Left ventricle myocardium inferior (tissue), 1 donor: ENCODE measurements around the gene SUMO3. TPM values are rescaled to one million over a fixed set of nuclear protein-coding genes. Genes with fewer than 3 reads are reported as not detected.

Experiments used
- DNase-seq: peaks from one replicate; pipeline ENCODE4 v3.0.0-alpha.2; 2020
- H3K27ac ChIP-seq: fragments of 200-600 bp; replicated peaks from 2 replicates; pipeline ENCODE4 v1.8.0; 2021
- H3K27me3 ChIP-seq: fragments of 200-600 bp; 2 replicates; pipeline ENCODE4 v1.8.0; 2021; ENCODE audit warnings: low read depth
- H3K36me3 ChIP-seq: fragments of 200-600 bp; 2 replicates; pipeline ENCODE4 v1.8.0; 2021
- H3K4me1 ChIP-seq: fragments of 200-600 bp; 2 replicates; pipeline ENCODE4 v1.8.0; 2021
- H3K4me3 ChIP-seq: fragments of 200-600 bp; 2 replicates; pipeline ENCODE4 v1.8.0; 2021; ENCODE audit warnings: mild to moderate bottlenecking, moderate library complexity
- H3K9me3 ChIP-seq: fragments of 200-600 bp; replicated peaks from 2 replicates; pipeline ENCODE4 v1.8.0; 2021
- CTCF ChIP-seq: fragments of 200-600 bp; IDR thresholded peaks from 2 replicates; pipeline ENCODE4 v1.8.0; 2021; ENCODE audit warnings: antibody characterized with exemption, mild to moderate bottlenecking, borderline replicate concordance
- intact Hi-C: fragments of 100-400 bp; cut with micrococcal nuclease; formaldehyde crosslinking; loops from one replicate; pipeline ENCODE4 v1.11.0; 2022
- total RNA-seq: library from RNA; stranded (reverse); fragmentation: NEBNext Ultra II Directional; extraction: Animal tissue kit (Norgen Biotek cat#: 25700); gene quantifications from one replicate; pipeline ENCODE4 v1.2.1, GENCODE V29; 2021
- donor health status: DM: no; HTN: yes; CAD: no; lungs with severe emphysema.

The SUMO3 gene
- total RNA-seq, 1 donor from 2014 or later = 75.5 TPM

DNA sequence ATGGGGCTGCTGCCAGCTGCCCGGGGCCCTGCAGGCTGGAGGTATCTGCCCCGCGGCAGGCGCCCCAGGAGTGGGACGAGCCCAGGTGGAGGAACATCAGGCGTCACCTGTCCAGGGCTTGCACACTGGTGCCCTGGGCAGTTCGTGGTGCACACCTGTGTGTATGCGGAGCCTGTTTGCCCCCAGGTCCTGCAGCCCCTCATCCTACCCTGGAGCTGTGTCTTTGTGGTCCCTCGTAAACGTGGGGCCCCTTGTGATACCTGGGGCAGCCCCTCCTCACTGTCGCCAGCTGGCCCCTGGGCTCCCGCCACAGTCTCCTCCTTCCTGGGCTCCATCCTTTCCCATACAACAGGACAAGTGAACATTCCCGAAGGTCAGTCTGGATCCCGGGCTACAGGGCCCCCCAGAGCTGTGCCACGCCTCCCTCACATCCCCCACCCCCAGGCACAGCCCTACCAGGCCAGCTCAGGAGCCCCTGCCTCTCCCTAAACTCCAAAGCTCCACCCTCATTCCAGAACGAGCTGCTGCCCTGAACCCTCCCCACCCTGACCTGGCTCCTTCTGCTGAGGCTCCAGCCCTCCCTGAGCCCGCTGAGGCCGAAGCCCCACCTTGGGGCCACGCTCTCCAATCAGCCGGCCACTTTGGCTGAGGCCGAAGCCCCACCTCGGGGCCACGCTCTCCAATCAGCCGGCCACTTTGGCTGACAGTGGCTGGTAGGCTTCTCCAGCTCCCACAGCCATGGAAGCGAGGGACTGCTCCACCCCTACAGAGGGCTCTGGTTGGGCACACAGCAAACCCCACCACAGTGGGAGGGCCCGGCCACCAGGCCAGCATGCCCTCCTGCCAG is 58.9 kb downstream of the SUMO3 start:
- Histone ChIP-seq H3K27me3 (no peaks in the 10 kb centered on the region), H3K27ac (no peak overlapping the region), H3K4me3 (no peak overlapping the region), H3K9me3 (peaks cover 13% of the 10 kb centered on the region), H3K36me3 (no peaks in the 10 kb centered on the region), H3K4me1 (peaks cover 6% of the 10 kb centered on the region)
- DNase-seq = no peak
- TF ChIP-seq CTCF = no peak
- intact Hi-C loops = no loop called here

DNA sequence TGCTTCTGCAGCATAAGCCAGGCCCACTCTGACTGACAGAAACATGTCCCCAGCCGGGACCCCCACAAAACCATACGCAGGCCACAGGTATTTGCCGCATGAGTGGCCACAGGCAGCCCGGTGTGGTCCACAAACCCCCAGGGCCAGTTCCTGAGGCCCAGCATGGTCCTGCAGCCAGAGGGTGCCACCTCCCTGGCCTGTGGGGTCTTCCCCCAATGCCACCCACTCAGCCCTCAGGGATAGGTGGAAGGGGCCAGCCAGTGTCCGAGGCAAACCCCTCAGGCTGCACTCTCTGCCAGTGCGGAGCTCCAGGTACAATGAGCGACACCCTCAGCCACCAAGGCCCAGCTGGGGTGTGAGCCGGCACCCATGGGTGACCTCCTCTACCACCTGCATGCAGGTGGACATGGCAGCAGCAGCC is 59.7 kb downstream of the SUMO3 start:
- no peaks in the 10 kb centered on the region for H3K36me3 ChIP-seq
- no peaks in the 10 kb centered on the region for H3K27me3 ChIP-seq
- no peak overlapping the region for H3K4me3 ChIP-seq
- H3K4me1 ChIP-seq = peaks cover 7% of the 10 kb centered on the region
- no peak overlapping the region for H3K27ac ChIP-seq
- no peak for TF ChIP-seq CTCF
- no peak for DNase-seq
- intact Hi-C loops = no loop called here
- peaks cover 16% of the 10 kb centered on the region for H3K9me3 ChIP-seq

DNA sequence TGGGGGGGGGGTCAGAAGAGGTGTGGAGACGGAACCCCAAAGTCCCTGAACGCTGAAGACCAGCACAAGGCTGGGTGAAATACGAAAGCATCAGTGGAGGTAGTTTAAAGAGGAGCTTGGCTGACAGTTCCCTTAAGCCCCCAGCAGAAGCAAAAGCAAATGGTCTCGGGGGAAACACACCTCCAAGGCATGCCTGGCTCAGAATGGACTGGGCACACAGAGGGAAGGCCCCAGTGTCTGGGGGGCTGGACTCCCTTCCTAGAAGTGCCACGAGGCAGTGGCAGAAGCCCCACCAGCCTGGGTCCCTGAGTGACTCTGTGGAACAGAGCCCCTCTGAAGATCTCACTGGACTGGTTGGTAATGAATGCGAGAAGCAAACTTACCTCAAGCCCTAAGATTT is 60.1 kb downstream of the SUMO3 start:
- peaks cover 11% of the 10 kb centered on the region for H3K4me1 ChIP-seq
- no peak overlapping the region for H3K27ac ChIP-seq
- intact Hi-C loops = no loop called here
- TF ChIP-seq CTCF = no peak
- peaks cover 16% of the 10 kb centered on the region for H3K9me3 ChIP-seq
- H3K27me3 ChIP-seq = no peaks in the 10 kb centered on the region
- DNase-seq = no peak
- H3K4me3 ChIP-seq = no peak overlapping the region
- H3K36me3 ChIP-seq = no peaks in the 10 kb centered on the region

DNA sequence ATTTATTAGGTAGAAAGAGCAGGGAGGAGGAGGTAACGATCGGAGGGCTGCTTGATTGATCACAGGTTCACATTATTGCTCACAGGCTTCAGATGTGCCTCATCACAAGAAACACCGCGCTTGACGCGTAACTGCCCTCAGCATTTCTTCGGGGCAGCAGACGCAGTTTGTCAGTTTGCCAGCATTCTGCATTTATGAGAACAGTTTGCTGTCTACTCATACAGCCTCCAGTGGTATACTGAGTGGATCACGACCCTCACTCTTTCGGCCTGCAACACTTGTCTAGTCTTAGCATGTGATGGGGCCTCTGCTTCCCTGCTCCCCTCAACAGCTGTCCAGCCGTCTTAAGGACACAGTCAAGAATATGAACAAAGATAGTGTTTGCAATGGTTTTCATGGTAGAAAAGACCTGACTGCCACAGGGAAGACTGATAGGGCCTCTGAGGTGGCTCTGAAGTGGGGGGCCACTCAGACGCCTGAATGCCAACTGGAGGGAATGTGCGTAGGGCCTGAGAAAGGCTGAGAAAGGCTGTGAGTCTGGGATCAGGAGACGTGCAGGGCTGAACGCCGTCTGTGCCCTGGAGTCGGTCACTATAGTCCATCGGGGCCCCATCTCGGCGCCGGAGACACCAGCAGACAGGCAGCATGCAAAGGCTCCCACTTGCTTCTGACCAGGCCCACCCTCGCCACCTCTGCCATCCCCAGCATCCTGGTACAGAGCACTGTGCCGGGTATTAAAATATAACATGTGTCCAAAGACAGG is 61.3 kb downstream of the SUMO3 start:
- Histone ChIP-seq H3K4me3 (no peak overlapping the region), H3K27ac (no peak overlapping the region), H3K27me3 (no peaks in the 10 kb centered on the region), H3K9me3 (peaks cover 16% of the 10 kb centered on the region), H3K4me1 (peaks cover 15% of the 10 kb centered on the region), H3K36me3 (no peaks in the 10 kb centered on the region)
- no peak for TF ChIP-seq CTCF
- intact Hi-C loops = no loop called here
- DNase-seq = no peak

Other genes with a start within 250 kb of the SUMO3 start
- not detected for gene KRTAP10-4, start 244.3 kb downstream of the SUMO3 start, total RNA-seq
- not detected for gene KRTAP10-5, start 237.5 kb downstream of the SUMO3 start, total RNA-seq
- not detected for gene KRTAP10-6, start 225.6 kb downstream of the SUMO3 start, total RNA-seq
- gene KRTAP10-7, start 217.5 kb downstream of the SUMO3 start, total RNA-seq = not detected
- gene KRTAP10-8, start 206.0 kb downstream of the SUMO3 start, total RNA-seq = not detected
- gene KRTAP10-9, start 191.0 kb downstream of the SUMO3 start, total RNA-seq = not detected
- not detected for gene KRTAP10-10, start 180.7 kb downstream of the SUMO3 start, total RNA-seq
- not detected for gene KRTAP10-11, start 171.6 kb downstream of the SUMO3 start, total RNA-seq
- not detected for gene KRTAP12-4, start 163.4 kb downstream of the SUMO3 start, total RNA-seq
- not detected for gene KRTAP12-3, start 160.1 kb downstream of the SUMO3 start, total RNA-seq
- gene KRTAP12-2, start 151.1 kb downstream of the SUMO3 start, total RNA-seq = not detected
- not detected for gene KRTAP12-1, start 135.9 kb downstream of the SUMO3 start, total RNA-seq
- not detected for gene KRTAP10-12, start 120.9 kb downstream of the SUMO3 start, total RNA-seq
- gene TSPEAR, start 106.5 kb downstream of the SUMO3 start, total RNA-seq = 3.3 TPM
- 78.2 TPM for gene UBE2G2, start 16.2 kb downstream of the SUMO3 start, total RNA-seq
- gene PTTG1IP, start 55.6 kb upstream of the SUMO3 start, total RNA-seq = 171 TPM
- gene ITGB2, start 102.8 kb upstream of the SUMO3 start, total RNA-seq = 18.6 TPM
- 70.7 TPM for gene SLX9, start 122.0 kb upstream of the SUMO3 start, total RNA-seq